ENCODE data around the gene MINPP1. TPM values are rescaled to one million over a fixed set of nuclear protein-coding genes. Genes with fewer than 3 reads are reported as not detected.

MINPP1 gene
- total RNA-seq, 4 donors from 2014 or later = 11.1 to 28.4 (median 21.2) TPM

- in situ Hi-C loops (cut with MboI; ENCODE audit: low pct_ligation_motif_present in 1 of 4, low pct_unique_long_range_greater_than_20kb in 1 of 4, low sequenced_read_pairs in 3 of 4) = no loop called here
- Histone ChIP-seq H3K27me3 (no peaks in the 10 kb centered on the region), H3K27ac (peak overlapping the region in 2 of 4 donors; percentile 1 to 41), H3K36me3 (no peaks in the 10 kb centered on the region), H3K4me3 (no peak overlapping the region), H3K4me1 (peaks cover 0 to 11% (median 3%) of the 10 kb centered on the region in 4 donors), H3K9me3 (no peaks in the 10 kb centered on the region)
- no peak for TF ChIP-seq POLR2AphosphoS5 (IDR thresholded peaks at IDR 0.05)
- TF ChIP-seq POLR2A (IDR thresholded peaks at IDR 0.05) = no peak
- TF ChIP-seq EP300 (IDR thresholded peaks at IDR 0.05; ENCODE audit: low read depth) = no peak
- no peak for TF ChIP-seq CTCF (IDR thresholded peaks at IDR 0.05)
- intact Hi-C loops (cut with DNase I; ENCODE audit: low total_unique reads) = no loop called here
- 46 to 65% methylated on average over 5 to 11 of the region's 11 CpGs for WGBS, 2 donors (ENCODE audit: low coverage in 1 of 2)
- DNase-seq = no peak
Observed at GRCh38 chr10:87578842-87579401, 74.2 kb downstream of the MINPP1 start.

GRCh38 chr10:87579563-87579962 is 74.9 kb downstream of the MINPP1 start:
- no peak for TF ChIP-seq CTCF (IDR thresholded peaks at IDR 0.05)
- no peak for TF ChIP-seq EP300 (IDR thresholded peaks at IDR 0.05; ENCODE audit: low read depth)
- TF ChIP-seq POLR2A (IDR thresholded peaks at IDR 0.05) = no peak
- no peak for TF ChIP-seq POLR2AphosphoS5 (IDR thresholded peaks at IDR 0.05)
- Histone ChIP-seq H3K36me3 (no peaks in the 10 kb centered on the region), H3K9me3 (no peaks in the 10 kb centered on the region), H3K4me1 (peaks cover 0 to 11% (median 3%) of the 10 kb centered on the region in 4 donors), H3K27me3 (no peaks in the 10 kb centered on the region), H3K27ac (no peak overlapping the region), H3K4me3 (no peak overlapping the region)
- WGBS, 2 donors (ENCODE audit: low coverage in 1 of 2) = 57 to 64% methylated on average over 1 of the region's 1 CpG
- DNase-seq = no peak
- intact Hi-C loops (cut with DNase I; ENCODE audit: low total_unique reads) (no loop called here), in situ Hi-C loops (cut with MboI; ENCODE audit: low pct_ligation_motif_present in 1 of 4, low pct_unique_long_range_greater_than_20kb in 1 of 4, low sequenced_read_pairs in 3 of 4) (no loop called here)

- 25 to 50% methylated on average over 1 of the region's 1 CpG for WGBS, 2 donors (ENCODE audit: low coverage in 1 of 2)
- intact Hi-C loops (cut with DNase I; ENCODE audit: low total_unique reads) = no loop called here
- H3K36me3 ChIP-seq = no peaks in the 10 kb centered on the region
- in situ Hi-C loops (cut with MboI; ENCODE audit: low pct_ligation_motif_present in 1 of 4, low pct_unique_long_range_greater_than_20kb in 1 of 4, low sequenced_read_pairs in 3 of 4) = no loop called here
- H3K27me3 ChIP-seq = no peaks in the 10 kb centered on the region
- no peak for DNase-seq
- no peak for TF ChIP-seq CTCF (IDR thresholded peaks at IDR 0.05)
- no peak for TF ChIP-seq POLR2AphosphoS5 (IDR thresholded peaks at IDR 0.05)
- TF ChIP-seq EP300 (IDR thresholded peaks at IDR 0.05; ENCODE audit: low read depth) = no peak
- TF ChIP-seq POLR2A (IDR thresholded peaks at IDR 0.05) = no peak
- no peak overlapping the region for H3K4me3 ChIP-seq
- H3K27ac ChIP-seq = no peak overlapping the region
- no peaks in the 10 kb centered on the region for H3K9me3 ChIP-seq
- peaks cover 0 to 13% (median 3%) of the 10 kb centered on the region in 4 donors for H3K4me1 ChIP-seq
Observed at GRCh38 chr10:87580016-87580415, 75.3 kb downstream of the MINPP1 start.

GRCh38 chr10:87585565-87586514 is 81.1 kb downstream of the MINPP1 start:
- 50 to 62% methylated on average over 5 of the region's 5 CpGs for WGBS, 2 donors (ENCODE audit: low coverage in 1 of 2)
- H3K4me3 ChIP-seq = no peak overlapping the region
- H3K9me3 ChIP-seq = no peaks in the 10 kb centered on the region
- H3K27ac ChIP-seq = peak overlapping the region; percentile 53 to 69 (median 61)
- peaks cover 0 to 16% (median 6%) of the 10 kb centered on the region in 4 donors for H3K4me1 ChIP-seq
- H3K36me3 ChIP-seq = no peaks in the 10 kb centered on the region
- TF ChIP-seq POLR2AphosphoS5 (IDR thresholded peaks at IDR 0.05) (peak in 2 of 3 donors; percentile 58 to 71), EP300 (IDR thresholded peaks at IDR 0.05; ENCODE audit: low read depth) (no peak)
- in situ Hi-C loops (cut with MboI; ENCODE audit: low pct_ligation_motif_present in 1 of 4, low pct_unique_long_range_greater_than_20kb in 1 of 4, low sequenced_read_pairs in 3 of 4) (no loop called here), intact Hi-C loops (cut with DNase I; ENCODE audit: low total_unique reads) (no loop called here)
- DNase-seq = peak; percentile 39
- no peaks in the 10 kb centered on the region for H3K27me3 ChIP-seq

Measured in transverse colon (tissue), 4 donors.